Esophagus (tissue), 2 donors: Measurements from ENCODE around the gene USP30. TPM values are rescaled to one million over a fixed set of nuclear protein-coding genes. Genes with fewer than 3 reads are reported as not detected.
"Not testable (repeated sequence)": the region's sequence is repeated elsewhere in the genome, so short reads cannot be mapped to it uniquely, and the experiment has no call there.

Source experiments
- H3K27ac ChIP-seq, 2 donors: one replicate each; pipeline ENCODE4 v1.5.1; 2013; ENCODE audit warnings: low read depth in 2 of 2, mild to moderate bottlenecking in 2 of 2, inconsistent platforms in 1 of 2, low read length in 1 of 2, moderate library complexity in 1 of 2
- H3K27me3 ChIP-seq, 2 donors: one replicate each; pipeline ENCODE4 v1.6.1; 2013; ENCODE audit warnings: low read length in 2 of 2, control low read depth in 1 of 2, mild to moderate bottlenecking in 1 of 2; ENCODE audit not compliant: insufficient read depth in 2 of 2, control insufficient read depth in 1 of 2
- H3K36me3 ChIP-seq, 2 donors: one replicate each; pipeline ENCODE4 v1.6.1; 2013; ENCODE audit warnings: low read length in 1 of 2; ENCODE audit not compliant: control insufficient read depth in 2 of 2, insufficient read depth in 2 of 2
- H3K4me1 ChIP-seq, 2 donors: one replicate each; pipeline ENCODE4 v1.6.1; 2013; ENCODE audit warnings: low read length in 1 of 2; ENCODE audit not compliant: control insufficient read depth in 2 of 2, insufficient read depth in 2 of 2
- H3K4me3 ChIP-seq, 2 donors: one replicate each; pipeline ENCODE4 v1.5.1; 2013; ENCODE audit warnings: low read length in 2 of 2, mild to moderate bottlenecking in 2 of 2, low read depth in 1 of 2, moderate library complexity in 1 of 2
- H3K9me3 ChIP-seq, 2 donors: one replicate each; pipeline ENCODE4 v1.6.1; 2013; ENCODE audit warnings: mild to moderate bottlenecking in 2 of 2, low read depth in 1 of 2, low read length in 1 of 2, moderate library complexity in 1 of 2; ENCODE audit not compliant: control insufficient read depth in 2 of 2, insufficient read depth in 1 of 2
- WGBS, 2 donors: extraction: QIAGEN DNeasy Blood & Tissue Kit; methylation state at CpG; one replicate each; pipeline ENCODE4 v1.1.7; 2013; 5-methylcytosine and 5-hydroxymethylcytosine counted together
- polyA plus RNA-seq, 2 donors: library from polyadenylated mRNA; stranded (reverse); fragments of 200-250 nt; gene quantifications; one replicate each; pipeline ENCODE4 v1.2.3, GENCODE V29; 2013
- donor health status: healthy with polysubstance abuse.
- donor health status: Bipolar disorder and iron deficiency.

The USP30 gene
- polyA plus RNA-seq, 2 donors = 3.8 to 4.3 TPM

DNA sequence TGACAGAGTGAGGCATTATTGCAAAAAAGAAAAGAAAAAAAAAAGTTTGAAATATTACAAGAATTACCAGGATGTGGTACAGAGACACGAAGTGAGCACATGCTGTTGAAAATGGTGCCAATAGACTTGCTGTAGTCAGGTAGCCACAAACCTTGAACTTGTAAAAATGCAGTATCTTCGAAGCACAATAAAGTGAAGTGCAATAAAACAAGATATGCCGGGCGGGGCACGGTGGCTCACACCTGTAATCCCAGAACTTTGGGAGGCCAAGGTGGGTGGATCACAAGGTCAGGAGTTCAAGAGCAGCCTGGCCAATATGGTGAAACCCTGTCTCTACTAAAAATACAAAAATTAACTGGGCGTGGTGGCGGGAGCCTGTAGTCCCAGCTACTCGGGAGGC lies 2.6 kb upstream of the USP30 start:
- not testable (repeated sequence) for H3K4me3 ChIP-seq, H3K27me3 ChIP-seq, H3K36me3 ChIP-seq, H3K27ac ChIP-seq, H3K4me1 ChIP-seq, H3K9me3 ChIP-seq
- 78 to 82% methylated on average over 8 of the region's 8 CpGs for WGBS, 2 donors

DNA sequence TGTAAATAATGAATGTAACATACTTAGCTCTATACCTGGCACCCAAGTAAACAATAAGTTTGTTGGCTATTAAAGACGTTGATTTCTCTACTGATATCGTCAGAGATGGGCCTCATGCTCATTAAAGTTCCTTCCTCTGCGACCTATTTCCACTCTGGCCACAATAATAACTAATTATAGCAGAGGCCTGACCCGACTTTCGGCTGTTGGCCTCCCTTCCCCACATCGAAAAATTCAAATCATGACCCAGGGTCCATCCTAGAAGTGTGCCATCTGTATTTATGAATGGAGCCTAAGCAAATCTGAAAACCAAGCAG lies 321 bp upstream of the USP30 start:
- no peaks in the 10 kb centered on the region for H3K4me1 ChIP-seq
- H3K36me3 ChIP-seq = no peaks in the 10 kb centered on the region
- 9 to 10% methylated on average over 6 of the region's 6 CpGs for WGBS, 2 donors
- H3K4me3 ChIP-seq = peak overlapping the region; percentile 87 to 95
- H3K27ac ChIP-seq = peak overlapping the region; percentile 84 to 85
- no peaks in the 10 kb centered on the region for H3K27me3 ChIP-seq
- no peaks in the 10 kb centered on the region for H3K9me3 ChIP-seq

- Histone ChIP-seq H3K4me1 (no peaks in the 10 kb centered on the region), H3K4me3 (peak overlapping the region; percentile 87 to 95), H3K27ac (peak overlapping the region; percentile 52 to 85), H3K9me3 (no peaks in the 10 kb centered on the region), H3K36me3 (peaks cover 0 to 5% of the 10 kb centered on the region in 2 donors), H3K27me3 (no peaks in the 10 kb centered on the region)
- 12 to 15% methylated on average over 9 of the region's 9 CpGs for WGBS, 2 donors
Observed at GRCh38 chr12:109053382-109054123, 1.2 kb downstream of the USP30 start.

- H3K9me3 ChIP-seq, H3K4me1 ChIP-seq, H3K27me3 ChIP-seq, H3K36me3 ChIP-seq: not testable (repeated sequence)
- WGBS, 2 donors = 68 to 76% methylated on average over 4 of the region's 4 CpGs
- H3K4me3 ChIP-seq = peak overlapping the region in 1 of 2 donors; percentile 87
- H3K27ac ChIP-seq = peak overlapping the region; percentile 30 to 52
Observed at GRCh38 chr12:109054124-109054513, 1.7 kb downstream of the USP30 start.

DNA sequence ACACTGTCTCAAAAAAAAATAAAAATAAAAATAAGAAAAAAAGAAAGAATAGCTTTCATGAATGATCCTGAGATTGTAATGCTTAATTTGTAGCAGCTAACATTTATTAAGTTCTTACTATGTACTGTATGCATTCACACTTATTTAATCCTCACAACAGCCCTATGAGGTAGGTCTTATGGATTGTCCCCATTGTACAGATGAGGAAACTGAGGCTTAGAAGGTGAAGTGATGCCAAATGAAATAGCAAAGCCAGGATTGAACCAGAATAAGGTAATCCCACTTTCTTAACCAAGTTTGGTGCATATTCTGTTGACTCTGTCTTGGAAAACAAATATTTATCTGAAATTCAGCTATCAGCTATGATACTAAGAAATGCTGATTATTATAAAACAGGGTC lies 2.1 kb downstream of the USP30 start:
- H3K27me3 ChIP-seq = no peaks in the 10 kb centered on the region
- H3K27ac ChIP-seq = peak overlapping the region in 1 of 2 donors; percentile 30
- no peak overlapping the region for H3K4me3 ChIP-seq
- H3K4me1 ChIP-seq = no peaks in the 10 kb centered on the region
- peaks cover 0 to 5% of the 10 kb centered on the region in 2 donors for H3K36me3 ChIP-seq
- H3K9me3 ChIP-seq = no peaks in the 10 kb centered on the region

DNA sequence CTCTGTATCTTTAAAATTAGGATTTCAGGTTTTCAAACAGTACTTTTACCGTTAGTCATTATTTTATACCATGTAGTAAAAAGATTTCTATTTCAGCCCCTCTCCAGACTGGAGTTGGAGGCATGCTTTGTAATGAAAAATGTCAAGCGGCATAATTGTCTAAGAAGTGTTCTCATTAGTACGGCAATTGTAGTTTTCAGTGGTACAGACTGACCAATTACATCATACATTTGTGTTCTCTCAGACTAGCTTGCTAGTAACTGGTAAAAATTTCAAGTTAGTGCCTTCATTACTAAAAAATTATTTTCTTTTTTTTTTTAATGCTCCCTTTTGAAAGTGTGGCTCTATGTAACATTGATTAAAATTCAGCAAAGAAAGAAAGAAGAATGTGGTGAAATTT lies 4.5 kb downstream of the USP30 start:
- WGBS, 2 donors = 84% methylated on average over 3 of the region's 3 CpGs
- no peaks in the 10 kb centered on the region for H3K4me1 ChIP-seq
- H3K9me3 ChIP-seq = no peaks in the 10 kb centered on the region
- no peak overlapping the region for H3K4me3 ChIP-seq
- no peaks in the 10 kb centered on the region for H3K27me3 ChIP-seq
- H3K27ac ChIP-seq = no peak overlapping the region
- peaks cover 0 to 5% of the 10 kb centered on the region in 2 donors for H3K36me3 ChIP-seq

DNA sequence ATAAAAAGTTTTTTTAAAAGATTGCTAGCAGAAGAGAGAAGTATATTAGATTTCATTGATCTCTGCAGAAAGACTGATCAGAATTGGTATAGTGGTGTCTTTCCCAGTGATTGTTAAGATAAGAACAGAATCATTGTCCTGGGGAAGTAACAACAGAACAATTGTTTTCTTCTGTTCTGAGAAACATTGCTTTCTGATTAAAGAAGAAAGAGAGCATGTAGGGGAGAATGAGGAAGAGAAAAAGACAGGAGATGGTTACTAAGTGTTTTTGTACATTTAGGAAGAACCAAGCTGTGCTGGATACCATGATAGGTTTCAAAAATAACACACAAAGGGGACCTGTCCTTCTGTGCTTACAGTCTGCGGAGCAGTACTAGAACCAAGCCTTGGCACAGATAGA lies 5.0 kb downstream of the USP30 start:
- no peaks in the 10 kb centered on the region for H3K27me3 ChIP-seq

DNA sequence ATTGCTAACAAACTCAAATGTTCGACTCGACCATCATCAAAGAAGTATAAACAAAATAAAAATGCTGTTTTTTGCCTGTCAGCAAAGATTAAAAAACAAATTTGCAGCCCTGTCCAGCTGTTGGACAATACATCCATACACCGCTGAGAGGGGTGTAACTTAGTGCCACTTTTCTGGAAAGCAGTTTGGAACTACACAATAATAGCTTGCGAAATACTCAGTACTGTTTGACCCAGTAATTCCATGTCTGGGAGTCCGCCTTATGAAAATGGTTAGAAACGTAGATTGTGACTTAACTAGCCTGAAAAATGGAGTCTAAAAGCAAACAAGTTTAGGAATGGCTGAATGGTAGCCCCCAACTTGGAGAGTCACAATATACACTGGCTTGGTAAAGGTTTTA lies 6.4 kb downstream of the USP30 start:
- H3K36me3 ChIP-seq = peaks cover 0 to 5% of the 10 kb centered on the region in 2 donors
- no peaks in the 10 kb centered on the region for H3K9me3 ChIP-seq
- no peak overlapping the region for H3K4me3 ChIP-seq
- no peaks in the 10 kb centered on the region for H3K4me1 ChIP-seq
- H3K27me3 ChIP-seq = no peaks in the 10 kb centered on the region
- WGBS, 2 donors = 92% methylated on average over 6 of the region's 6 CpGs
- no peak overlapping the region for H3K27ac ChIP-seq

More for the DNA sequence above, 5.0 kb downstream of the USP30 start:
- 92 to 97% methylated on average over 1 of the region's 1 CpG for WGBS, 2 donors
- no peak overlapping the region for H3K4me3 ChIP-seq
- H3K36me3 ChIP-seq = peaks cover 0 to 5% of the 10 kb centered on the region in 2 donors
- no peak overlapping the region for H3K27ac ChIP-seq
- no peaks in the 10 kb centered on the region for H3K9me3 ChIP-seq
- no peaks in the 10 kb centered on the region for H3K4me1 ChIP-seq

DNA sequence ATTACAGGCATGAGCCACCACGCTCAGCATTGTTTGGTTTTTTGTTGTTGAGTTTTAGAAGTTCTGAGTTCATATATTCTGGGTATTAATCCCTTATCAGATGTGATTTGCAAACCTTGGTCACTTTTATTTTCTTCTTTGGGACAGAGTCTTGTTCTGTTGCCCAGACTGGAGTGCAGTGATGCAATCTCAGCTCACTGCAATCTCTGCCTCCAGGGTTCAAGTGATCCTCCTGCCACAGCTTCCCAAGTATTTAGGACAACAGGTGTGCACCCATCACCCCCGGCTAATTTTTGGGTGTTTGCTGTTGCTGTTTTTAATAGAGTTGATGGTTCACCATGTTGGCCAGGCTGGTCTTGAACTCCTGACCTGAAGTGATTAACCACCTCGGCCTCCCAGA lies 11.8 kb downstream of the USP30 start:
- 96 to 99% methylated on average over 3 of the region's 3 CpGs for WGBS, 2 donors
- Histone ChIP-seq H3K27me3 (no peaks in the 10 kb centered on the region), H3K9me3 (no peaks in the 10 kb centered on the region), H3K4me1 (no peaks in the 10 kb centered on the region), H3K4me3 (no peak overlapping the region), H3K36me3 (peaks cover 5 to 9% of the 10 kb centered on the region in 2 donors), H3K27ac (no peak overlapping the region)

DNA sequence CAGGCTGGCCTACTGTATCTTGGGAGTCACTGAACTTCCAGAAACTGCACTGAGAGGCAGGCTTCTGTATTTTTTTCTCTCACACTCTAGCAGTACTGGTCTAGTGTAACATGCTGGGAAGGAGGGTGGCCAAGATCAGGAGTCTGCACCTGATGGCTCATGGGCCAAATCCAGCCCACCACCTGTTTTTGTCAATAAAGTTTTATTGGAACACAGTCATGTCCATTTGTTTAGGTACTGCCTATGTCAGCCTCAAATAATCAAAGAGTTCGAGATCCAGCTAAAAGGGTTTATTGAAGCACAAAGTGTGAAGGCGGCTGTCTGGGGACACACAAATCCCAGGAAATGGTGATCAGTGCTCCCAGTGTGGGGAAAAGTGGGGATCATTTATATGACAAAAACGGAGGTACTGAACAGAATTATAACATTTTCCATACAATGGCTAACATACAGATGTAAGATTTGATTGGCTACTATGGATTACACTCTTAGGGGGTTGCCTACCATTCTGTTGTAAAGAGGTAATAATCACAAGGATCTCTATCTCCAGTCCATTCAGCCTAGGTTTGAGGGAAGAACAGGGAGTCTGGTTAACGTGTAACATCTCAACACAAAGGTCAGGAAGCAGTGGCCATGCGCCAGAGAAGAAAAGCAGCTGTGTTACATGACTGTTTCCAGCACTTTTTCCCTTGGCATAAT lies 12.9 kb downstream of the USP30 start:
- H3K27ac ChIP-seq = no peak overlapping the region
- H3K4me3 ChIP-seq = no peak overlapping the region
- 77 to 89% methylated on average over 5 of the region's 5 CpGs for WGBS, 2 donors
- no peaks in the 10 kb centered on the region for H3K4me1 ChIP-seq
- H3K9me3 ChIP-seq = no peaks in the 10 kb centered on the region
- H3K36me3 ChIP-seq = peaks cover 10 to 14% of the 10 kb centered on the region in 2 donors
- H3K27me3 ChIP-seq = no peaks in the 10 kb centered on the region
